ENCODE measurements around the gene MTCH1. TPM values are rescaled to one million over a fixed set of nuclear protein-coding genes. Genes with fewer than 3 reads are reported as not detected.
"Not testable (repeated sequence)": the region's sequence is repeated elsewhere in the genome, so short reads cannot be mapped to it uniquely, and the experiment has no call there.

Gene MTCH1
- total RNA-seq, 1 donor from 2014 or later, result 163 TPM

- no peaks in the 10 kb centered on the region for H3K9me3 Mint-ChIP-seq
- H3K27me3 Mint-ChIP-seq, result peaks cover 5% of the 10 kb centered on the region
- H3K4me1 Mint-ChIP-seq (ENCODE audit: unreplicated experiment), result no peaks in the 10 kb centered on the region
- DNase-seq (ENCODE audit: extremely low spot score, unreplicated experiment), result no peak
- TF ChIP-seq CTCF (conservative IDR thresholded peaks at IDR 0.05), result no peak
- no peak overlapping the region for H3K4me3 Mint-ChIP-seq
- no peak overlapping the region for H3K27ac Mint-ChIP-seq
- no peaks in the 10 kb centered on the region for H3K36me3 Mint-ChIP-seq
Observed at GRCh38 chr6:36945301-36945700, 40.7 kb downstream of the MTCH1 start.

- H3K4me3 Mint-ChIP-seq, result no peak overlapping the region
- H3K27ac Mint-ChIP-seq, result peak overlapping the region; percentile 21
- no peak for DNase-seq (ENCODE audit: extremely low spot score, unreplicated experiment)
- no peaks in the 10 kb centered on the region for H3K9me3 Mint-ChIP-seq
- H3K4me1 Mint-ChIP-seq (ENCODE audit: unreplicated experiment), result no peaks in the 10 kb centered on the region
- TF ChIP-seq CTCF (conservative IDR thresholded peaks at IDR 0.05), result no peak
- no peaks in the 10 kb centered on the region for H3K36me3 Mint-ChIP-seq
- H3K27me3 Mint-ChIP-seq, result peaks cover 7% of the 10 kb centered on the region
Observed at GRCh38 chr6:36944650-36945049, 41.3 kb downstream of the MTCH1 start.

GRCh38 chr6:36942329-36942728 lies 43.7 kb downstream of the MTCH1 start:
- H3K36me3 Mint-ChIP-seq; H3K27ac Mint-ChIP-seq; H3K9me3 Mint-ChIP-seq; H3K4me3 Mint-ChIP-seq; H3K4me1 Mint-ChIP-seq (ENCODE audit: unreplicated experiment); DNase-seq (ENCODE audit: extremely low spot score, unreplicated experiment); H3K27me3 Mint-ChIP-seq: not testable (repeated sequence)

- not testable (repeated sequence) for H3K4me1 Mint-ChIP-seq (ENCODE audit: unreplicated experiment); DNase-seq (ENCODE audit: extremely low spot score, unreplicated experiment); H3K27me3 Mint-ChIP-seq; H3K36me3 Mint-ChIP-seq; H3K9me3 Mint-ChIP-seq; H3K27ac Mint-ChIP-seq; H3K4me3 Mint-ChIP-seq
Observed at GRCh38 chr6:36941561-36941960, 44.4 kb downstream of the MTCH1 start.

GRCh38 chr6:36940027-36940426 lies 46.0 kb downstream of the MTCH1 start:
- Mint-ChIP-seq H3K4me3 (no peak overlapping the region), H3K4me1 (ENCODE audit: unreplicated experiment) (no peaks in the 10 kb centered on the region), H3K36me3 (no peaks in the 10 kb centered on the region), H3K9me3 (no peaks in the 10 kb centered on the region), H3K27ac (no peak overlapping the region), H3K27me3 (peaks cover 7% of the 10 kb centered on the region)
- DNase-seq (ENCODE audit: extremely low spot score, unreplicated experiment), result no peak
- TF ChIP-seq CTCF (conservative IDR thresholded peaks at IDR 0.05), result no peak

- H3K36me3 Mint-ChIP-seq; H3K27ac Mint-ChIP-seq; H3K27me3 Mint-ChIP-seq; H3K4me3 Mint-ChIP-seq; H3K4me1 Mint-ChIP-seq (ENCODE audit: unreplicated experiment); H3K9me3 Mint-ChIP-seq; DNase-seq (ENCODE audit: extremely low spot score, unreplicated experiment): not testable (repeated sequence)
Observed at GRCh38 chr6:36939005-36939404, 47.0 kb downstream of the MTCH1 start.

- no peak for TF ChIP-seq CTCF (conservative IDR thresholded peaks at IDR 0.05)
- Mint-ChIP-seq H3K9me3 (no peaks in the 10 kb centered on the region), H3K36me3 (no peaks in the 10 kb centered on the region), H3K27ac (no peak overlapping the region), H3K27me3 (peaks cover 7% of the 10 kb centered on the region), H3K4me1 (ENCODE audit: unreplicated experiment) (no peaks in the 10 kb centered on the region), H3K4me3 (no peak overlapping the region)
- DNase-seq (ENCODE audit: extremely low spot score, unreplicated experiment), result no peak
Observed at GRCh38 chr6:36938536-36938935, 47.5 kb downstream of the MTCH1 start.
